GM21381 (cell line): ENCODE measurements around the gene TIPIN.
"Not testable (repeated sequence)": the region's sequence is repeated elsewhere in the genome, so short reads cannot be mapped to it uniquely, and the experiment has no call there.

Experiments used
- ATAC-seq: cut with Tn5 transposase; IDR thresholded peaks from one replicate; pipeline ENCODE4 v1.9.1; 2021; ENCODE audit warnings: mild to moderate bottlenecking, moderate library complexity; ENCODE audit not compliant: unreplicated experiment

The TIPIN gene

DNA sequence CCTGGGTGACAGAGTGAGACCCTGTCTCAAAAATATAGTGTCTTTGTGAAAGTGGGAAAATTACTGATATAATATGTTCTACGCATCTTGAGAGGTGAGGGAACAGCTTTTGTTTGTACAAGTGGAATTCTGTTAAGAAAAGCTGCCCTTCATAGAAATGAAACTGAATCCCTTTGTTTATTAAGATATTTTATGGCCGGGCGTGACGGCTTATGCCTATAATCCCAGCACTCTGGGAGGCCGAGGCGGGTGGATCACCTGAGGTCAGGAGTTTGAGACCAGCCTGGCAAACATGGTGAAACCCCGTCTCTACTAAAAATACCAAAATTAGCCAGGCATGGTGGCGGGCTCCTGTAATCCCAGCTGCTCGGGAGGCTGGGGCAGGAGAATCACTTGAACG, 52.1 kb downstream of the TIPIN start:
- ATAC-seq, result not testable (repeated sequence)

- no peak for ATAC-seq
Measured at GRCh38 chr15:66302489-66303278, 53.8 kb downstream of the TIPIN start.

- no peak for ATAC-seq
Measured at GRCh38 chr15:66298803-66299251, 57.7 kb downstream of the TIPIN start.

DNA sequence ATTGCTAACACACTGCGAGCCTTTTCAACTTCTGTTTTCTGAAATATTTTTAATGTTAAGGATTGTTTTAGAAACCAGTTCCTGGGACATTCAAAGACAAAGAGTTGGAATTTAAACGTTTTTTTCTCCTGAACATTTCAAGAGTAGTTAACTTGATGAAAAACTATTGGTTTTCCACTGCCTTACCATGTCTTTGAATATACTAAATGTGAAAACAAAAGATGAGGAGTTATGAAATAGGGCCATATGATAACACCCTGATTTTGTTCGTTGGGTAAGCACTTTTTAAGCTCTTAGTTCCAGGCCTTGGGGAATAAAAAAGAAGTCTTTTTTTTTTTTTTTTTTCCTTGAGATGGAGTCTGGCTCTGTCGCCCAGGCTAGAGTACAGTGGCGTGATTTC, 60.3 kb downstream of the TIPIN start:
- ATAC-seq, result no peak

GRCh38 chr15:66294932-66295235, 61.6 kb downstream of the TIPIN start:
- ATAC-seq, result no peak

GRCh38 chr15:66294157-66294931, 62.1 kb downstream of the TIPIN start:
- no peak for ATAC-seq

DNA sequence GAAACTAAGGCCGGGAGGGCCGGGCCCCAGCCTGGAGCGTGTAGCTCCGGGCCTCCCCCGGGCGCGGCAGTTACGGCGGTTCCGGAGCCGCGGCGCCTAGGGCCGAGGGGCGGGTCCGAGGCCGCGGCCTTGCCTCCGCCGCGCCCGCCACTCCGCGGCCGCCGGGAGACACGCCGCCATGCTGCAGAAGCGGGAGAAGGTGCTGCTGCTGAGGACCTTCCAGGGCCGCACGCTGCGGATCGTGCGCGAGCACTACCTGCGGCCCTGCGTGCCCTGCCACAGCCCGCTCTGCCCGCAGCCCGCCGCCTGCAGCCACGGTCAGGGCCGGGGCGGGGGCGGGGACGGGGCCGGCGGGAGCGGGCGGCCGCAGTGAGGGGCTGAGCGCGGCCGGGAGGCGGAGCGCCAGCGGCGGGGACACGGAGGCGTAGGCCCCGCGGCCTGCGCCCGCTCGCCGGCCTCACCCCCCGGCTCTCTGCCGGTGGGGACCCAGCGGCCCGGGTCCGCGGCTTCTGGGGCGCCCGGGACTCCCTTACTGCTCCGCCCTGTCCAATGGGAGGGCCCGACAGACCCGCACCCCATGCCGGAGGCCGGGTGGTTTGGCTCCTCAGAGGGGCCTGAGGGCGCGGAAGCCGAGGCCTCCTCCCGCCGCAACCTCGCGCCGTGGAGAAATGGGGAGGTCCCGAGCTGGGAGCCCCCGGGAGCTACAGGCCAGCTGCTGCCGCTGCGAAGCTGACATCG, 62.9 kb downstream of the TIPIN start, which contains the start of gene DIS3L:
Gene DIS3L (plus strand): TSS at position 150 of the 738 bp plus-strand sequence. CDS start 29 bp downstream, at position 179.
- ATAC-seq, result peak; percentile 65

DNA sequence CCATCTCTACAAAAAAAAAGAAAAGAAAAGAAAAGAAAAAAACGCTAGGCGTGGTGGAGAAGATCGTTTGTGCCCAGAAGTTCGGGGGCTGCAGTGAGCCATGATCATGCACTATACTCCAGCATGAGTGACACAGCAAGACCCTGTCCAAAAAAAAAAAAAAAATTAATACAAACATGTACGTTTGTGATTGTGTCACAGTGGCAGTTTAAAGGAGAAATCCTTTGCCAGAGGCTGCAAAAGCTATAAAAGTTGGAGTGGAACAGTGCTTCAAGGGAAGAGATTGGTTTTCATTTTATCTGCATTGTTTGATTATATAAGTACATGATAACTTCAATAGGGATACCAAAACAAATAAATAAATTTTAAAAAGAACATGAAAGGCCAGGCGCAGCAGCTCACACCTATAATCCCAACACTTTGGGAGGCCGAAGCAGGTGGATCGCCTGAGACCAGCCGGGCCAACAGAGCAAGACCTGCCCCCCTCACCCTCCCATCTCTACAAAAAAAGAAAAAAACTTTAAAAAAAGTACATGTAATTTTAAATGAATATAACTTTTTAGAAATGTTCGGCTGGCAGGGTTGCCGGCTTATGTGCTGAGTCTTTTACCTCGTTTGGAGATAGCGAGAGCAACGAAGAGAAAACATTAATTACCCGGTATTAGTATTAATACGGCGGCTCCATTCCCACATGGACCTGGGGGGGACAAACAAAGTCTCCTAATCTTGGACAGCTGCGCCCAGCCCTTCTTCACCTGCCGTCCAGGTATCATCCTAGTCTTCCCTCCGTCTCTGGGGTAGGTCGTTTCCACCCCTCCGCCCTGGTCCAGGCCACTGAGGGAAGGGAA, 63.7 kb downstream of the TIPIN start:
- ATAC-seq, result peak; percentile 2

GRCh38 chr15:66291816-66292570, 64.5 kb downstream of the TIPIN start:
- no peak for ATAC-seq

- ATAC-seq, result no peak
Measured at GRCh38 chr15:66290518-66290917, 66.0 kb downstream of the TIPIN start.

- no peak for ATAC-seq
Measured at GRCh38 chr15:66290007-66290406, 66.5 kb downstream of the TIPIN start.

DNA sequence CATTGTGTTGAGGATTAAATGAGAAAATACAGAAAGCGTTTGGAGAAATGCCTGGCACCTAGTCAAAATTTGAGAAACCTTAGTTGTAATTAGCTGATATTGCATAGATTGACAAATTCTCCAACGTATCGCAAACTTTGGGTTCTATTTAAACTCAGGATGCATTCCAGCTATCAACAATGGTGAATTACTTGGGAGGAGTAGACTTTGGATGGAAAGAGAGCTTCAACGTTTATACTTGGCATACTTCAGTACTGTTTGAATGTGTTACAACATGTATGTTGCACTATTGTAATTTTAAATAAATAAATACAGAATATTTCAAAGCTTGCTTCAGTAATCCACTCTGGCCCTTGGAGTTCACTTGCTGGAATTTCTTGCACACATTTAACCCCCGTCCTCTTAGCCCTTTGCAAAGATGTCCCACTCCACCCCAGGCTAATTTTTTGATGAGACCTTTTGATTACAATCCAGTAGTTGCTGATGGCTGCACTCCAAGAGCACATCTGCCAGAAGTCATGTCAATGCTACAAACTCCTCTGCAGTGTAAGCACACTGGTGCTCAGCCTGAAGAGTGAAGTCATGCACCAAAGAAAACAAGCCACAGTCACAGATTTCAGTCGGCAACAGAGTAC, 67.8 kb downstream of the TIPIN start:
- ATAC-seq, result no peak

GRCh38 chr15:66288093-66288492, 68.4 kb downstream of the TIPIN start:
- no peak for ATAC-seq

DNA sequence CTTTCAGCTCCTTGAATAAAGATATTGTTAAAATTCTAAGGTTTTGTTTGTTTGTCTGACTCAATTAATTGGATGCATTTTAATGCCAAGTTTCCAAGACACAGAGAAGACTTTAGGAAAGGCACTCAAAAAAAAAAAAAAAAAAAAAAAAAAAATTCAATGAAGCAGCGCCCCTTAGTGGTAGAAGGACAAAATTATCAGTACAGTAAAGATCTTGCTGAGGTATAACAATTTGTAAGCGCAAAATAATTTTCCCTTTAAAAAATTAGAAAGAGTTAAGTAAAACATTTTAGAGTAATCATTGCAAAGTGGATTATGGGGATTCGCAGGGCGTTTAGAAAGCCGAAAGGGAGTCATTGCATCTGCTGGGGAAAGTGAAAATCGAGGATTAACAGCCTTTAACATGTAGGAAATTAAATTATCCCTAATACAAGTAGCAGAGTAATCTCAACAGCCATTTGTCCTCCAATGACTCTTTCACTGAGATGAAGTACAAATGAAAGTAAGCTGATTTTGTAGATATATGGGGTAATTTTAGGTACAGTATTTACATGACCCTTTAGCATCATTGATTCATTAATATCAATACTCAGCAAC, 68.9 kb downstream of the TIPIN start:
- no peak for ATAC-seq
